Lower leg skin (tissue), 4 donors: Measurements from ENCODE around the gene INSC. TPM values are rescaled to one million over a fixed set of nuclear protein-coding genes. Genes with fewer than 3 reads are reported as not detected.

Experiments used
- DNase-seq, 2 donors: peaks; one replicate each; pipeline ENCODE4 v3.0.0-alpha.2; 2019; ENCODE audit warnings: low spot score in 2 of 2
- H3K4me3 ChIP-seq: fragments of 200-600 bp; sonication (generic); 2 replicates; pipeline ENCODE4 v1.5.1; 2017; ENCODE audit warnings: mild to moderate bottlenecking, low read depth; ENCODE audit not compliant: poor library complexity, severe bottlenecking
- POLR2A ChIP-seq, 2 donors: fragments of 450-650 bp; IDR thresholded peaks; one replicate each; pipeline ENCODE4 v1.6.1; 2016 to 2017; ENCODE audit warnings: antibody characterized with exemption in 2 of 2, mild to moderate bottlenecking in 1 of 2, moderate library complexity in 1 of 2
- WGBS, 2 donors: methylation state at CpG; one replicate each; pipeline ENCODE4 v1.1.5; 2018; 5-methylcytosine and 5-hydroxymethylcytosine counted together
- intact Hi-C: fragments of 100-400 bp; cut with DNase I; formaldehyde crosslinking; loops from one replicate; pipeline ENCODE4 v1.15.0; 2023; ENCODE audit warnings: low total_unique reads
- total RNA-seq, 4 donors: library from RNA; depleted of rRNA; stranded (reverse); fragments of >200 nt; gene quantifications; one replicate each; pipeline ENCODE4 v1.1.0, GENCODE V29; 2016
- TF ChIP-seq, protein P1 (sequence below), 3 donors: fragments of 450-650 bp; IDR thresholded peaks; one replicate each; pipeline ENCODE4 v1.5.1; 2016; ENCODE audit warnings: antibody characterized with exemption in 3 of 3, mild to moderate bottlenecking in 3 of 3, moderate library complexity in 2 of 3

The INSC gene
- total RNA-seq, 4 donors from 2014 or later = 0.23 to 0.27 TPM; not detected in 2

DNA sequence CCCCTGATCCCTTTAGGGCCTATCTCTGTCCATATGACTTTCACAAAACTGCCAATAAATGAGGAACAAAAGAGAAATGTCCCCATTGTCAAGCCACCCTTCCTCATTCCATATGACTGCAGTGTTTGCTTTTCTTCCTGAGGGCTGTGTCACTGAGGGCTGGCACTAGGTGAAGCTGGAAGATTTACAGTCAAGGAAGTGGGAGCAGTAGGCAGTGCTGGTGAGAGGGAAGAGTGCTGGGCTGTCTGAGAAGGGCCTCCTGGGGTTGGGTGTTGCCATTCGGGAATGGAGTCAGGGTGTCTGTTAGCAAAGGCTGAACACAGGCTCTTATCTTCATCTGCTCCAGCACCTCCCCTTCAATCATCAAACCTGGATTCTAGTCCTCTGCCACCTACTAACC, 30.9 kb downstream of the INSC start:
- H3K4me3 ChIP-seq = no peak overlapping the region
- TF ChIP-seq, protein P1, sequence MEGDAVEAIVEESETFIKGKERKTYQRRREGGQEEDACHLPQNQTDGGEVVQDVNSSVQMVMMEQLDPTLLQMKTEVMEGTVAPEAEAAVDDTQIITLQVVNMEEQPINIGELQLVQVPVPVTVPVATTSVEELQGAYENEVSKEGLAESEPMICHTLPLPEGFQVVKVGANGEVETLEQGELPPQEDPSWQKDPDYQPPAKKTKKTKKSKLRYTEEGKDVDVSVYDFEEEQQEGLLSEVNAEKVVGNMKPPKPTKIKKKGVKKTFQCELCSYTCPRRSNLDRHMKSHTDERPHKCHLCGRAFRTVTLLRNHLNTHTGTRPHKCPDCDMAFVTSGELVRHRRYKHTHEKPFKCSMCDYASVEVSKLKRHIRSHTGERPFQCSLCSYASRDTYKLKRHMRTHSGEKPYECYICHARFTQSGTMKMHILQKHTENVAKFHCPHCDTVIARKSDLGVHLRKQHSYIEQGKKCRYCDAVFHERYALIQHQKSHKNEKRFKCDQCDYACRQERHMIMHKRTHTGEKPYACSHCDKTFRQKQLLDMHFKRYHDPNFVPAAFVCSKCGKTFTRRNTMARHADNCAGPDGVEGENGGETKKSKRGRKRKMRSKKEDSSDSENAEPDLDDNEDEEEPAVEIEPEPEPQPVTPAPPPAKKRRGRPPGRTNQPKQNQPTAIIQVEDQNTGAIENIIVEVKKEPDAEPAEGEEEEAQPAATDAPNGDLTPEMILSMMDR (IDR thresholded peaks at IDR 0.05) = no peak
- no peak for TF ChIP-seq POLR2A (IDR thresholded peaks at IDR 0.05)
- intact Hi-C loops = no loop called here
- no peak for DNase-seq
- WGBS, 2 donors = 25 to 65% methylated on average over 1 of the region's 1 CpG

GRCh38 chr11:15146271-15147003, 31.7 kb downstream of the INSC start:
- 58 to 62% methylated on average over 3 of the region's 3 CpGs for WGBS, 2 donors
- intact Hi-C loops = no loop called here
- no peak overlapping the region for H3K4me3 ChIP-seq
- no peak for TF ChIP-seq POLR2A (IDR thresholded peaks at IDR 0.05)
- TF ChIP-seq, protein P1 (IDR thresholded peaks at IDR 0.05) = no peak
- DNase-seq = no peak

- DNase-seq = no peak
- intact Hi-C loops = no loop called here
- 79 to 85% methylated on average over 4 of the region's 4 CpGs for WGBS, 2 donors
- TF ChIP-seq, protein P1 (IDR thresholded peaks at IDR 0.05) = no peak
- no peak for TF ChIP-seq POLR2A (IDR thresholded peaks at IDR 0.05)
- H3K4me3 ChIP-seq = no peak overlapping the region
These were observed 33.4 kb downstream of the INSC start for GRCh38 chr11:15148169-15148568.

- H3K4me3 ChIP-seq = no peak overlapping the region
- DNase-seq = no peak
- TF ChIP-seq POLR2A (IDR thresholded peaks at IDR 0.05) = no peak
- TF ChIP-seq, protein P1 (IDR thresholded peaks at IDR 0.05) = no peak
- intact Hi-C loops = no loop called here
- 81 to 89% methylated on average over 10 of the region's 10 CpGs for WGBS, 2 donors
These were observed 34.3 kb downstream of the INSC start for GRCh38 chr11:15149050-15149449.

DNA sequence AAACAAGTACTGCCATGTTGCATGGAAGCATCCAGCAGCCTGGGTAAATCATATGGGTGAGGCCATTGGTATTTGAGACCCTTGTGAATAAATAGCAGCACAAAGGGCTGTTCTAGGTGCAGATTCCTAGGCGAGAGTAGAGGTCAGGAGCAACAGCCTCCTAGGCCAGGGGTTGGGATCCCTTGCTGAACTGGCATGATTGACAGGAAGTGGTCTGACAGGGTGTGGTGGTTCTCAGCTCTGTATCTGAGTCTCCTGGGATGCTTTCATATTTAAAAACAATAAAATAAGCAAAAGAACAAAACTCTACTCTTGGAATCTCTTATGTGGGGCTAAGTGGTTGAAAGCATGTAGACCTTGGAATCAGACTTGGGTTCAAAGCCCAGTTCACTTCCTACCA, 35.8 kb downstream of the INSC start:
- DNase-seq = no peak
- intact Hi-C loops = no loop called here
- 52 to 83% methylated on average over 1 of the region's 1 CpG for WGBS, 2 donors
- TF ChIP-seq POLR2A (IDR thresholded peaks at IDR 0.05) = no peak
- TF ChIP-seq, protein P1 (IDR thresholded peaks at IDR 0.05) = no peak
- H3K4me3 ChIP-seq = no peak overlapping the region

DNA sequence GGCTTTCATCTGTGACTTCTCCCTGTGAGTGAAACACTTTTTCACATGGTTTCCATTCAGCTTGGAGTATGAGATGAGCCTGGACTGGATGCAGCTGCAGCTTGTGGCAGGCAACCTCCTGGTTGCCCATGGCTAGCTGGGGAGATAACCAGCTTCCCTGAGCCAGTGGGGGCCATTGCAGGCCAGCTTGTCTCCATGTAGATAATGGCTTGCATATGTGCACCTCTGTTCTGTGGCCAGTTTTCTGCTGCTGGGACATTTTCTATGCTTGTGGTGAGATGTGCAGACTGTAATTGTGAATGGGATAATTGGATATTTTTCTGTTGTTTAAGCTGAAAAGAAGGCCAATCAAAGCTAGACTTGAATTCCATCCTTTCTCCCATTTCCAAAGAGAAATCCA, 38.5 kb downstream of the INSC start:
- intact Hi-C loops = no loop called here
- no peak for DNase-seq
- TF ChIP-seq, protein P1 (IDR thresholded peaks at IDR 0.05) = no peak
- no peak for TF ChIP-seq POLR2A (IDR thresholded peaks at IDR 0.05)
- no peak overlapping the region for H3K4me3 ChIP-seq
